ENCODE results near the gene MFRP.
A peak's percentile ranks its signal among the peaks of the same experiment; 100 is the strongest.

Gene MFRP

DNA sequence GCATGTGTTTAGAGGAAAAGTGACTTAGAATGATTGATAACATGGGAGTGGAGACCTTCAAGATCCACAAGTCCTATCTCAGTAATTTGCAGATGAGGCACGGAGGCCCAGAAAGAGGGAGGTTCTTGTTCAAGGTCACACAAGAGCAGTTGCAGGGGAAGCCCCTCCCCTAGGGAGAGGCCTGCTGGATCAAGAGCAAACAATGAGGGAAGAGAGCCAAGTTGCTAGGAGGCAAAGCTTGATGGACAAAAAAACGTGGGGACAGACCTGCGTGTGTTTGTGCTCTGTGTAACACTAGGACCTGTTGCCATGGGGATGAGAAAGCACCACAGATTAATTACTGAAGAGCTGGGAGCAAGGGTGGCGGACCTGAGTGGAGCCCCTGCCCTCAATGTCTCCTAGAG lies 6.4 kb upstream of the MFRP start:
- H3K4me3 ChIP-seq (ENCODE audit: low read length): no peak overlapping the region
- peak; percentile 95 for DNase-seq (ENCODE audit: low read depth)
- TF ChIP-seq, protein P1, sequence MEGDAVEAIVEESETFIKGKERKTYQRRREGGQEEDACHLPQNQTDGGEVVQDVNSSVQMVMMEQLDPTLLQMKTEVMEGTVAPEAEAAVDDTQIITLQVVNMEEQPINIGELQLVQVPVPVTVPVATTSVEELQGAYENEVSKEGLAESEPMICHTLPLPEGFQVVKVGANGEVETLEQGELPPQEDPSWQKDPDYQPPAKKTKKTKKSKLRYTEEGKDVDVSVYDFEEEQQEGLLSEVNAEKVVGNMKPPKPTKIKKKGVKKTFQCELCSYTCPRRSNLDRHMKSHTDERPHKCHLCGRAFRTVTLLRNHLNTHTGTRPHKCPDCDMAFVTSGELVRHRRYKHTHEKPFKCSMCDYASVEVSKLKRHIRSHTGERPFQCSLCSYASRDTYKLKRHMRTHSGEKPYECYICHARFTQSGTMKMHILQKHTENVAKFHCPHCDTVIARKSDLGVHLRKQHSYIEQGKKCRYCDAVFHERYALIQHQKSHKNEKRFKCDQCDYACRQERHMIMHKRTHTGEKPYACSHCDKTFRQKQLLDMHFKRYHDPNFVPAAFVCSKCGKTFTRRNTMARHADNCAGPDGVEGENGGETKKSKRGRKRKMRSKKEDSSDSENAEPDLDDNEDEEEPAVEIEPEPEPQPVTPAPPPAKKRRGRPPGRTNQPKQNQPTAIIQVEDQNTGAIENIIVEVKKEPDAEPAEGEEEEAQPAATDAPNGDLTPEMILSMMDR (conservative IDR thresholded peaks at IDR 0.05; ENCODE audit: low read depth, low read length): no peak

DNA sequence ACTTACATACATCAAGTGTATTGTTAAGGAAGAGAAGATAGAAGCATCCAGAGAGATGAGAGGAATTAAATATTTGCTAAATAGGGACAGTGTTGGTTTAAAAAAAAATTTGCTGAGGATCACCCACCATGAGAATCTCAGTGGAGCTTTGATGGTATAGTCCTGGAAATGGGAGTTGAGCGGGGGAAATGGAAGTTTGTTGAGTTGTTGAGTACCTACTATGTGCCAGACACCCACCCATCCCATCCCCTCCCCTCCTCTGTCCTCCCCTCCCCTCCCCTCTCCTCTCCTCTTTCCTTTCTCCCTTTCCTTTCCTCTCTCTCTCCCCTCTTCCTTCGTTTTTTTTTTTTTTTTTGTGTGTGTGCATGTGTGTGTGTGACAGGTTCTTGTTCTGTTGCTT lies 4.7 kb upstream of the MFRP start:
- TF ChIP-seq, protein P1 (conservative IDR thresholded peaks at IDR 0.05; ENCODE audit: low read depth, low read length): no peak
- no peak for DNase-seq (ENCODE audit: low read depth)
- no peak overlapping the region for H3K4me3 ChIP-seq (ENCODE audit: low read length)

DNA sequence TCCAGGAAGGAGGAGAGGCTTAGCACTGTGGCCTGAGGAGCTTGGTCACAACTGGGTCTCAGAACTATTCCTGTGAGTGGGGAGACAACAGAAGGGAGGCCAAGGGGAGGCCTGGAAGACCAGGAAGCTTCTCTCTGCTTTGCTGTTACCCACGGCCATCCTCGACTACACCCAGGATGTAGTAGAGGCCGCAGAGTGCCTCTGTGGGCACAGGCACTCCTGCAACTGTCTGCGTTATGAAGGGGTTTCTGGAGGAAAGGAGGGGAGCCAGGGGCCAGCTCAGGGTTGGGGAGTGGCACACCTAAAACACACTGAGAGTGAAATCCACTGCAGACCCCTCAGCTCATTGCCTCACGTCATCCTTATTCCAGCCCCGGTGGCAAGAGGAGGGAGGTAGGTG lies 3.8 kb upstream of the MFRP start:
- DNase-seq (ENCODE audit: low read depth): no peak
- H3K4me3 ChIP-seq (ENCODE audit: low read length): no peak overlapping the region
- TF ChIP-seq, protein P1 (conservative IDR thresholded peaks at IDR 0.05; ENCODE audit: low read depth, low read length): no peak

DNA sequence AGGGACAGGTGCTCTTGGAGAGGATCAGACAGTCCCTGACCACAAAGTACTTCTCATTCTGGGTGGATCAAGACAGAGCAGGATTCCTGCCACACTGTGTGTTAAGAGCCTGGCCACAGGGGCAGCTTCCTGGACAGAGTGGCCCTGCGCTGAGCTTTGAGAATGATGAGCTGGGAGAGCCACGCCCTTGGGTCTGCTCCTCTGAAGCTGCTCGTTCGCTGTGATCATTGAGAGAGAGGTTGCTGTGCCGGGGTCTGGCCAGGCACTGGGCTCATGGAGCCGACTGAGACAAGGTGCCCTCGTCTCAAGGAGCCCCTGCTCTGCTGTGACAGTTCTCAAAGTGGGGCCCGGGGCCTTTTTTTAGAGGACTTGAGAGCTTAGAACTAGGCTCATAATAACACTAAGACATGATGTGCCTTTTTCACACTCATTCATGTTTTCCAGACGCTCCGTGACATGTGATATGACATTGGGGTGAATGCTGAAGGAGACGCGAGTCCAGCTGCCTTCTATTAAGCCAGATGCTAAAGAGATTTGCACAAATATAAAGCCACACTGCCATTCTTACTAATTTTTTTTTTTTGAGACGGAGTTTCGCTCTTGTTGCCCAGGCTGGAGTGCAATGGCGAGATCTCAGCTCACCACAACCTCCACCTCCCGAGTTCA lies 1.6 kb upstream of the MFRP start:
- no peak for DNase-seq (ENCODE audit: low read depth)
- H3K4me3 ChIP-seq (ENCODE audit: low read length): no peak overlapping the region
- TF ChIP-seq, protein P1 (conservative IDR thresholded peaks at IDR 0.05; ENCODE audit: low read depth, low read length): no peak

DNA sequence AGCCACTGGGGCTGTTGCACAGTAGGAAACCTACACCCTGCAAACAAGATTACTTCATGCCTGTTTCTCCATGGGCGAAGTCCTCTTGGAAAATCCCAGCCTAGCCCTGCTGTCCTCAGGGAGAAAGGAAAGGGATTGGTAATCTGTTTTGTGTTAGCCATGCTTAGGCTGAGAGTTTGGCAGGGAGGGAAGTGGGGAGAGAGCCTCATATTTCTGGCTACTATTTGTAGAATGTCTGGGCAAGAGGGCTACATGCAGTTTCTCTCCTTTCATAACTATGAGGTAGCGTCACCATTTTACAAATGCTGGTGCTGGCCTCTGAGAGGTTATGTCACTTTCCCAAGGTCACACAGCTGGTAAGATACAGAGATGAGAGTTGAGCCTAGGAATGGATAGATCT lies 737 bp upstream of the MFRP start:
- H3K4me3 ChIP-seq (ENCODE audit: low read length): peak overlapping the region; percentile 47
- no peak for DNase-seq (ENCODE audit: low read depth)
- TF ChIP-seq, protein P1 (conservative IDR thresholded peaks at IDR 0.05; ENCODE audit: low read depth, low read length): no peak

DNA sequence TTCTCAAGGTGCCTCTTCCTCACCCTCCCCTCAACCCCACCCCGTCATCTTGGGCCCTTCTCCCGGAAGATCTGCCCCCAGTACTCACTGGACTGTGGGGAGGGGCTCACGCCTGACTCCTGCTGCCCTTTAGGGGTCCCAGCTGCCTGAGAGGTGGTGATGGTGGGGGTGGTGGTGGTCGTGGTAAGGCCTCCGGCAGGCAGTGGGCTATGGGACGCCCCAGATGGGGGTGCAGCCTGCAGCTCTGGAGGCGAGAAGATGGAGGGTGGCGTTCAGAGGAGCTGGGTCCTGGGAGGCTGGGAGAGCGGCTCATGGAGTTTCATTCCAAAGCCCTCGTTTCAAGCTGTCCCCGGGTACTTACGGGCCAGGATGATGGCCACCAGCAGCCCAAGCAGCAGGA lies 820 bp downstream of the MFRP start:
- H3K4me3 ChIP-seq (ENCODE audit: low read length): peak overlapping the region; percentile 47
- TF ChIP-seq, protein P1 (conservative IDR thresholded peaks at IDR 0.05; ENCODE audit: low read depth, low read length): no peak
- DNase-seq (ENCODE audit: low read depth): no peak

DNA sequence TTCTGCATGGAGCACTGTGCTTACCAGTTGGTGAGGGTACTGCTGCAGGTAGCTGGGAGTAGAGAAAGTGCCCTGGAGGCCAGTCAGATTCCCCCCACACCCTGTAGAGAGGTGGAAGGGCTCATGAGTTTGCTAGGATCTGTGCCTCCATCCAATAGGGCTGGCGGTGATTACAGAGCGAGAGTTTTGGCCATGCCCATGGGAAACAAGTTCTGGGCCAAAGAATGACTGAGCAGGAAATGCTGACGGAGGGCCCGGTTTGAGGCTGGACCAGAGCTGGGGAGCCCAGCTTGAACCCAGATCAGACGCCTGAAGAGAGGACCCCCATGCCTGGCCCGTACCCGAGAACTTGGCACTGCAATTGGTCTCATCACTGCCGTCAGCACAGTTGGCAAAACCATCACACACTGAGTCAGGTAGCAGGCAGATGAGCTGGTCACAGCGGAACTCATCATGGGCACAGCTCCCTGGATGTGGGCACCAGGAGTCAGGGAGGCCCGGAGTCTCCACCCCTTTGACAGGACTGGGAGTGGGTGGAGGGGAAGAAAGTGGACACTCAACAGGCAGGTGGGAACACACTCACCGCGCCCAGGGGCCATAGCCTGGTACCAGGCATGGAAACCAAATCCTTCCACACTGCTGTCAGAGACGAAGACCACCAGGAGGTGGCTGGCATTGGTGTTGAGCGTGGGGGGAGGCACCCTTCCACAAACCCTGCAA lies 2.1 kb downstream of the MFRP start:
- peak overlapping the region; percentile 47 for H3K4me3 ChIP-seq (ENCODE audit: low read length)
- no peak for DNase-seq (ENCODE audit: low read depth)

More for the DNA sequence above, 2.1 kb downstream of the MFRP start:
- TF ChIP-seq, protein P1 (conservative IDR thresholded peaks at IDR 0.05; ENCODE audit: low read depth, low read length): no peak

Measured in retinal pigment epithelial cell (primary cell).